K562 (cell line): ENCODE results near the gene YJEFN3. TPM values are rescaled to one million over a fixed set of nuclear protein-coding genes. Genes with fewer than 3 reads are reported as not detected.

ENCODE experiments used
- BRD9 ChIP-seq: fragments of 450-650 bp; IDR thresholded peaks from 2 replicates; pipeline ENCODE4 v1.6.1; 2018; ENCODE audit warnings: low read depth; ENCODE audit not compliant: partially characterized antibody
- CEBPB ChIP-seq: fragments of 450-650 bp; IDR thresholded peaks from 2 replicates; pipeline ENCODE4 v1.6.1; 2016; ENCODE audit warnings: missing genetic modification characterization, missing compliant biosample characterization
- HDAC1 ChIP-seq, 2 experiments: fragments of 450-650 bp; IDR thresholded peaks; 2 replicates each; pipeline ENCODE4 v1.6.1; 2016 to 2017; ENCODE audit warnings: inconsistent platforms in 1 of 2, mild to moderate bottlenecking in 1 of 2, moderate library complexity in 1 of 2
- HDGF ChIP-seq: fragments of 450-650 bp; IDR thresholded peaks from 2 replicates; pipeline ENCODE4 v1.6.1; 2016
- POLR2A ChIP-seq: fragments of 450-650 bp; conservative IDR thresholded peaks from 2 replicates; pipeline ENCODE4 v1.6.1; 2016
- POLR2AphosphoS5 ChIP-seq: IDR thresholded peaks from 2 replicates; pipeline ENCODE4 v1.6.1; 2011; ENCODE audit warnings: mild to moderate bottlenecking, low read depth, low read length, moderate library complexity; ENCODE audit not compliant: control insufficient read depth, insufficient read depth
- POLR2G ChIP-seq: fragments of 200-400 bp; formaldehyde crosslinking; IDR thresholded peaks from 2 replicates; pipeline ENCODE4 v1.6.1; 2017; ENCODE audit warnings: low read depth, mild to moderate bottlenecking, antibody characterized with exemption, low read length, moderate library complexity
- SMAD1 ChIP-seq: fragments of 150-350 bp; IDR thresholded peaks from 2 replicates; pipeline ENCODE4 v1.6.1; 2014; ENCODE audit warnings: low read length, low read depth; ENCODE audit not compliant: partially characterized antibody
- ZKSCAN3 ChIP-seq: fragments of 250-450 bp; sonication (Bioruptor Pico); IDR thresholded peaks from 2 replicates; pipeline ENCODE4 v1.4.0; 2020
- ZNF12 ChIP-seq: sonication (generic); formaldehyde crosslinking; IDR thresholded peaks from 2 replicates; pipeline ENCODE4 v1.4.0; 2020; ENCODE audit warnings: mild to moderate bottlenecking, missing genetic modification reagents
- ZNF175 ChIP-seq: fragments of 200-800 bp; sonication (Bioruptor generic); IDR thresholded peaks from 2 replicates; pipeline ENCODE4 v1.6.1; 2016; ENCODE audit warnings: low read depth, mild to moderate bottlenecking, missing genetic modification characterization, missing compliant biosample characterization
- ZNF75A ChIP-seq: fragments of 450-650 bp; formaldehyde crosslinking; IDR thresholded peaks from 2 replicates; pipeline ENCODE4 v1.4.0; 2020; ENCODE audit warnings: mild to moderate bottlenecking
- polyA plus RNA-seq, 8 experiments: library from polyadenylated mRNA; depleted of rRNA in 4 of 8; stranded (reverse) in 5 of 8; unstranded in 3 of 8; fragments of >200 nt; fragmentation: Nextera tagmentation in 2 of 8; fragmentation: Illumina TruSeq in 1 of 8; extraction: Ambion mirVana in 2 of 8; extraction: Trizol in 1 of 8; gene quantifications; 2 replicates each; pipeline versions ENCODE4 v1.2.1 to v1.2.3, GENCODE V29; 2011 to 2014; ENCODE audit warnings: inconsistent platforms in 1 of 8, missing spikeins in 1 of 8
- total RNA-seq, 7 experiments: library from RNA; depleted of rRNA in 6 of 7; stranded (reverse); fragments of >200 nt in 6 of 7; fragmentation: Illumina TruSeq in 2 of 7; extraction: Trizol in 2 of 7; gene quantifications; 2 replicates each; pipeline versions ENCODE4 v1.2.1 to v1.2.3, GENCODE V29; 2011 to 2021; ENCODE audit warnings: low replicate concordance in 1 of 7
- TF ChIP-seq, protein P1 (sequence below): fragments of 450-650 bp; formaldehyde crosslinking; conservative IDR thresholded peaks from 2 replicates; pipeline ENCODE4 v1.4.0; 2022; ENCODE audit warnings: mild to moderate bottlenecking, missing genetic modification characterization

YJEFN3 gene
- total and polyA plus RNA-seq, 9 of the 15 experiments (the other 6 are each of a cell fraction or from before 2014, with no cell fraction given), result 0.04 to 5.8 (median 1.3) TPM; not detected in 1

DNA sequence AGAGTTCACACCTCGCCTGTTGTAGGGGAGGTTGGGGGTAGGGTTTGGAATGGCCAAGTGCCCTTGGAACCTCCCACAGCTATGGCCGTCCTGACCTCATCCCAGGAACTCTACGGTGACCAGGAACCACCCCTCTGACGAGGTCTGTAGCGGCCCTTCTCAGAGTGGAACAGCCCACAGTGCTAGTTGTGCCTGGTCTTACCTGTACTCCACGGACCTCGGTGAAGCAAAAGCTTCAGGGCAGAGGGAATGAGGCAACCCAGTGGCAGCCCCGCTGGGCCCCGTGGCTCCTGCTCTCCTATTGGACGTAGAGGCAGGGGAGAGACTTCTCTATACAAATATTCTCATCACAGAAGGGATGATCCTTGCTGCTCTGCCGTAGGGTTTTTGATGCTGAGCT lies 20.5 kb upstream of the YJEFN3 start (continued):
- TF ChIP-seq SMAD1 (no peak), ZNF12 (CRISPR knock-in tag) (no peak), POLR2AphosphoS5 (peak; percentile 51; the same call in 1 of the 2 replicates), POLR2G (peak; percentile 17; the same call in 1 of the 2 replicates), ZKSCAN3 (CRISPR knock-in tag) (no peak), CEBPB (tag) (no peak), POLR2A (peak; percentile 52; the same call in 1 of the 2 replicates), BRD9 (no peak), HDAC1 (IDR thresholded peaks at IDR 0.05) (no peak), HDGF (no peak), ZNF75A (no peak), ZNF175 (CRISPR knock-in tag) (no peak)
- TF ChIP-seq, protein P1, sequence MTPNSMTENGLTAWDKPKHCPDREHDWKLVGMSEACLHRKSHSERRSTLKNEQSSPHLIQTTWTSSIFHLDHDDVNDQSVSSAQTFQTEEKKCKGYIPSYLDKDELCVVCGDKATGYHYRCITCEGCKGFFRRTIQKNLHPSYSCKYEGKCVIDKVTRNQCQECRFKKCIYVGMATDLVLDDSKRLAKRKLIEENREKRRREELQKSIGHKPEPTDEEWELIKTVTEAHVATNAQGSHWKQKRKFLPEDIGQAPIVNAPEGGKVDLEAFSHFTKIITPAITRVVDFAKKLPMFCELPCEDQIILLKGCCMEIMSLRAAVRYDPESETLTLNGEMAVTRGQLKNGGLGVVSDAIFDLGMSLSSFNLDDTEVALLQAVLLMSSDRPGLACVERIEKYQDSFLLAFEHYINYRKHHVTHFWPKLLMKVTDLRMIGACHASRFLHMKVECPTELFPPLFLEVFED (CRISPR knock-in tag), result no peak
